Stimulated activated CD4-positive, alpha-beta T cell treated with anti-CD3 and anti-CD28 coated beads, Interleukin-2, amount 100 ng/mL, for 4 hours (primary cell): ENCODE measurements around the gene SDC1.

Source experiments
- DNase-seq: peaks from one replicate; pipeline ENCODE4 v3.0.0-alpha.2; 2020; ENCODE audit warnings: low read depth

The SDC1 gene

GRCh38 chr2:20183373-20183772 is 41.6 kb downstream of the SDC1 start:
- DNase-seq, result no peak

GRCh38 chr2:20182241-20182931 is 42.5 kb downstream of the SDC1 start:
- DNase-seq, result no peak

DNA sequence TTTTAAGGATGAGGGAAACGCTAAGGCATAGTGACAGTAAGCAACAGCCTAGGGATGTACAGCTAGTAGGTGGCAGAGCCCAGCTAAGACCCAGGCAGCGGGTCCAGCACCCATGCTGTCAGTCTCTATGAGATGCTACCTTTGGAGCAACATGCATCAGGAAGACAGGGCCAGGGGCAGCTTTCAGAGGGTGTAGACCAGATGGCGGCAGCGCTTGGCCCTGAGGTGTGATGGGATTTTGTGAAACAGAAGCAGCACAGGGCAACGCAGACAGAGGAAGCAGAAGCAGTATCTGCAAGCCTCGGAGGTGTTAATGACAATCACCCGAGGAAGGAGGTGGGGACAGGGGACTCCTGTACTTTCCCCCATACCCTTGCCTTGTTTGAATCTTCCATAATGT is 43.2 kb downstream of the SDC1 start:
- DNase-seq, result no peak

DNA sequence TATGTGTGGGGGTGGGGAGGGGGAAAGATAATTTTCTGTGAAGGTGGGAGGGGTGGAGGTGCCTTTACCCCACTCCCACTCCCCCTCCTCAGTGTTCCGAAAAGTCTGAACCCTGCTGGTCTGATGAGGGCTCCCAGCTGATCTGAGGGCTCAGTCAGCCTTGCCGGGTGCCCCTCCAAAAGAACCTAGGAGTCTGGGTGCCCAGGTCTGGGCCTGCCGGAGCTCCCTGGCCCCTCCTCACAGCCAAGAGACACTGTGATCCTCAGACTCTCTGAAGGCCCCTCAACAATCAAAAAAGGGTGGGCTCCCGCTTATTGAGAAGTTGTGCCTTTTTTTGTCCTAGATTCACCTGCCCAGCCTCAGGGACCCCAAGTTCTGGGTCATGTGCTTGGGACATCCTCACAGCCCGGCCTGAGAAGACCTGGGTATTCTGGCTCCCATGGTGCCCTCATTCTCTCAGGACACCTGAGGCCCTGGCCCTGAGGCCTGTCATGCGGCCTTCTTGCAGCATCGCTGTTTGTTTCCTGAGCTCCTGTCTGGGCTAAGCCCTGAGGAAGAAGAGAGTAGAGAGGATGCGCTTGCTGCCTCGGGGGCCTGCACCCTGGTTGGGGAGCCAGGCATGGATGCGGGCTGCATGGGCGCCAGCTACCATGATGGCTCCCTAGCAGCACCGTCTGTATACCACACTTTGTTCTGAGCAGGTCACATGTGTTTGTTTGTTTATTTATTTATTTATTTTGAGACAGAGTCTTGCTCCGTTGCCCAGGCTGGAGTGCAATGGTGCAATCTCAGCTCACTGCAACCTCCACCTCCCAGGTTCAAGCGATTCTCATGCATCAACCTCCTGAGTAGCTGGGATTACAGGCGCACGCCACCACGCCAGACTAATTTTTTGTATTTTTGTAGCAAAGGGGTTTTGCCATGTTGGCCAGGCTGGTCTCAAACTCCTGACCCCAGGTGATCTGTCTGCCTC is 44.0 kb downstream of the SDC1 start:
- no peak for DNase-seq

- no peak for DNase-seq
Observed at GRCh38 chr2:20179755-20180594, 45.0 kb downstream of the SDC1 start.

GRCh38 chr2:20179466-20179754 is 45.5 kb downstream of the SDC1 start:
- no peak for DNase-seq

GRCh38 chr2:20178666-20179465 is 46.1 kb downstream of the SDC1 start:
- no peak for DNase-seq

- no peak for DNase-seq
Observed at GRCh38 chr2:20178249-20178607, 46.7 kb downstream of the SDC1 start.

- DNase-seq, result no peak
Observed at GRCh38 chr2:20177556-20178248, 47.2 kb downstream of the SDC1 start.

DNA sequence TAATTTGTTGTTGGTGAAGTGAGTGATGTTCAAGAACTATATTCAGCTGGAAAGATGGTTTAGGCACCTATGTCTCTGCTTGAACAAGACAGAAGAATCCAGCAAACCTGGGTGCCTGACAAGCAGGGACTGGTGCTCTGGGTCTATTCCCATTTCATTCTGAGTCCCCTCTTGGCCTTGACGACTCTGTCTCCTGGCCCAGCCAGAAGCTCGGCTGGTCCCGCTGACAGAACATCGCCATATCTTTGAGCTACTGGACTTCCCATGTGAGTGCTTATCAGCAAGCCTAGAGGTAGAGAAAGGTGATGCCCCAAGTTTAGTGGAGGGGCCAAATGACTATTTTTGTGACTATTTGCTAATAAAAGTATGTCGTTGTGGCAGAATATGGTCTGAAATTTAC is 48.2 kb downstream of the SDC1 start:
- DNase-seq, result no peak

- no peak for DNase-seq
Observed at GRCh38 chr2:20175931-20176330, 49.0 kb downstream of the SDC1 start.

- DNase-seq, result no peak
Observed at GRCh38 chr2:20175267-20175666, 49.7 kb downstream of the SDC1 start.

DNA sequence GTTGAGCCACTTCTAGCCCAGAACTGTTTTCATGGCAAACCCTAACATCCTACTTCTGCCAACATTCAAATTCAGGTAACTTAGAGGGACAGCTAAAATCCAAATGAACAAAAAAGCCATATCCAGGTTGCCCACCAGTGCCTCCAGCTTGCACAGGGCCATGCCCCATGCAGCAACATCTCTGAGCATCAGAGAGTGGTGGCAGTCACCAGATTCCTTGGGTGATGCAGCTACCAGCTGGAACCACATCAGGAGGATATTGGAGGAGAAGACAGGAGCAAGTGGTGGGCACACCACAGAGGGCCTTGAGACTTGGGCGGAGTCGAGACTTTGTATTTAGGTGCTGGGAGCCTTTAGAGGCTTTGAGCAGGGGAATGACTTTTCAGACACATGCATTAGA is 50.5 kb downstream of the SDC1 start:
- no peak for DNase-seq

- no peak for DNase-seq
Observed at GRCh38 chr2:20173496-20174402, 51.2 kb downstream of the SDC1 start.

GRCh38 chr2:20173064-20173463 is 51.9 kb downstream of the SDC1 start:
- no peak for DNase-seq

- DNase-seq, result no peak
Observed at GRCh38 chr2:20172273-20173055, 52.5 kb downstream of the SDC1 start.

DNA sequence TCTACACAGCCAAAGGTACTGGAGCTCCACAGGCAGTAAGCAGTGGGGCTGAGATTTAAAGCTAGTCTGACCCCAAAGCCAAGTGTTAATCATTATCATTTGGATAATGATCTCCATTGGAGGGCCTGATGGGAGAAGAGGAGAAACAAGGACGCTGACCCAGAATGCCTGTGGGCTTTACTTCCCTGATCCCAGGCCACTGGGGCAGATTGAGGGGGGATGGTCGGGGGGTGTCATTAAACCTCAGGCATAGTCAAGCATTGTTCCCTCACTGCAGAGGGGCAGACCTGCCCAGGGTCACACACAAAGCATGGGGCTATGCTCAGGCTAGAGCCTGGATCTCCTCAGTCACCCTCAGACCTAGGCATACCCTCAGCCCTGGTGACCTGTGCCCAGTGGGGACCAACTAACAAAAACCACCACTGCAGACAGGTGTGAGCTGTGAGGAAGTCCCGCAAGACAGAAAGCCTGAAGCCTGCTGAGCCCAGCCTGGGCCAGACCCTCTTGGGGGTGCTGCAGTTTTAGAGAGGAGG is 53.4 kb downstream of the SDC1 start:
- DNase-seq, result no peak

DNA sequence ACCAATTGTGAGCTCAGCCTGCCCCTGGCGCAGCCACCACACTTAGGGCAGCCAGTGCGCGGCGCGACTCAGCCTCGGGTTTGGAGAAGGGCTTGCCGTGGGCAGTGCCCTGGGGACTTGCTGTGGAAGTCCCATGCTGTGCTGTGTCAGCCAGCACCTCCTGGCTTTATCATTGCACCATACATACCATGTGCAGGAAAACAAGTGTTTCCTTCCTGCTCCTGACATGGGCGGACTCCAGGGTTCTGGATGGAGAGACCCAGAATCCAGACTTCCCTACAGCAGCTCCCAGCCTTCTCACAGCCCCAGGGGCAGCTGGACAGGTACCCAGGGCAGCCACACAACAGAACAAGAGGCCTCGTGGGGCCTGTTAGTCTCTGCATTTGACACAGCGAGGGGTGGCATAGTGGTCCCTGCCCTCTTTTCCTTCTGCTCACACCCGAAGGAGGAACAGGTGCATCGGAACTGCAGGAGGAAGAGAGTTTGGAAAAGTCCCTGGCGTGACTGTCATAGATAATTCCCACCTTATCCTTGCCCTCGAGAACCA is 54.2 kb downstream of the SDC1 start:
- DNase-seq, result no peak
